HepG2 (cell line): ENCODE results near the gene THSD4. TPM values are rescaled to one million over a fixed set of nuclear protein-coding genes. Genes with fewer than 3 reads are reported as not detected.

Experiments used
- ATAC-seq: fragments of 200-7000 bp; cut with Tn5 transposase; 3 replicates; pipeline ENCODE4 v1.9.1; 2020; ENCODE audit warnings: mild to moderate bottlenecking, moderate library complexity
- BruUV-seq: library from RNA; stranded (reverse); fragments of 400-500 nt; replicated peaks from 2 replicates; lab custom pipeline; 2021; lab: Mats Ljungman, UMichigan
- CTCF ChIA-PET: fragments of 300-600 bp; formaldehyde crosslinking; extraction: SDS; loops from one replicate; lab custom pipeline; 2021; ENCODE audit warnings: low total read pairs, inconsistent platforms, low intra/inter-chr PET ratio; lab: Yijun Ruan, JAX
- POLR2A ChIA-PET: fragments of 350-600 bp; sonication (Branson Sonifier 250); formaldehyde crosslinking; loops from one replicate; lab custom pipeline; 2020; ENCODE audit warnings: antibody characterized with exemption, inconsistent platforms; lab: Yijun Ruan, JAX
- DNase-seq: peaks from one replicate; pipeline ENCODE4 v3.0.0-alpha.2; 2015; ENCODE audit warnings: low spot score
- FAIRE-seq: peaks from 3 replicates; lab custom pipeline; 2011; peaks lifted over from hg19 to GRCh38; lab: Jason Lieb, UNC
- H2AFZ ChIP-seq: one replicate; pipeline ENCODE4 v1.6.1; 2011; ENCODE audit warnings: low read length, inconsistent platforms
- H3K27ac ChIP-seq: fragments of 300-600 bp; 3 replicates; pipeline ENCODE4 v1.8.0; 2011; ENCODE audit warnings: mixed run types, mild to moderate bottlenecking, mixed read lengths, low read length, inconsistent platforms; ENCODE audit not compliant: insufficient read depth; ENCODE audit errors: extremely low read length
- H3K27me3 ChIP-seq, 2 experiments: fragments of 200-600 bp in 1 of 2; 2 replicates in 1 of 2; 3 replicates in 1 of 2; pipeline versions ENCODE4 v1.6.0 to v1.8.0; 2011; ENCODE audit warnings: low read length in 2 of 2, mild to moderate bottlenecking in 2 of 2, moderate library complexity in 2 of 2, inconsistent platforms in 1 of 2; ENCODE audit not compliant: insufficient read depth in 2 of 2, control insufficient read depth in 1 of 2
- H3K36me3 ChIP-seq, 2 experiments: fragments of 200-600 bp in 1 of 2; replicated peaks in 1 of 2; 2 replicates in 1 of 2; 3 replicates in 1 of 2; pipeline versions ENCODE4 v1.5.1 to v1.8.0; 2011; ENCODE audit warnings: low read length in 2 of 2, inconsistent platforms in 1 of 2; ENCODE audit not compliant: insufficient read depth in 2 of 2, control insufficient read depth in 1 of 2
- H3K4me1 ChIP-seq: 2 replicates; pipeline ENCODE4 v1.5.1; 2012; ENCODE audit warnings: low read length, inconsistent platforms; ENCODE audit not compliant: insufficient read depth
- H3K4me2 ChIP-seq: 2 replicates; pipeline ENCODE4 v1.6.0; 2011; ENCODE audit warnings: low read depth, low read length, inconsistent platforms
- H3K4me3 ChIP-seq, 3 experiments: fragments of 200-600 bp in 1 of 3; sonication (generic), shearing (Covaris generic) in 1 of 3; replicated peaks in 1 of 3; 2 replicates each; pipeline ENCODE4 v1.5.1; 2011 to 2016; ENCODE audit warnings: low read length in 3 of 3, inconsistent platforms in 2 of 3, low read depth in 2 of 3, mild to moderate bottlenecking in 2 of 3, control low read depth in 1 of 3, mixed read lengths in 1 of 3; ENCODE audit not compliant: insufficient read depth in 1 of 3
- H3K79me2 ChIP-seq: one replicate; pipeline ENCODE4 v1.6.1; 2011; ENCODE audit warnings: low read length, inconsistent platforms; ENCODE audit not compliant: insufficient read depth
- H3K9ac ChIP-seq: 2 replicates; pipeline ENCODE4 v1.6.0; 2011; ENCODE audit warnings: mild to moderate bottlenecking, low read depth, low read length, inconsistent platforms; ENCODE audit not compliant: insufficient read depth
- H3K9me3 ChIP-seq: 2 replicates; pipeline ENCODE4 v1.5.1; 2012; ENCODE audit warnings: mild to moderate bottlenecking, low read length
- H4K20me1 ChIP-seq: 2 replicates; pipeline ENCODE4 v1.6.0; 2011; ENCODE audit warnings: inconsistent platforms, mild to moderate bottlenecking, low read length, moderate library complexity; ENCODE audit not compliant: insufficient read depth
- HNRNPL ChIP-seq: fragments of 200-400 bp; formaldehyde crosslinking; IDR thresholded peaks from 2 replicates; pipeline ENCODE4 v1.6.1; 2017; ENCODE audit warnings: mild to moderate bottlenecking, low read depth, low read length
- MNT ChIP-seq: fragments of 450-650 bp; IDR thresholded peaks from 2 replicates; pipeline ENCODE4 v1.6.1; 2016
- RAD51 ChIP-seq: fragments of 450-650 bp; IDR thresholded peaks from 2 replicates; pipeline ENCODE4 v1.6.1; 2016; ENCODE audit warnings: borderline replicate concordance
- SATB2 ChIP-seq: sonication (generic); formaldehyde crosslinking; IDR thresholded peaks from 2 replicates; pipeline ENCODE4 v1.5.0; 2020; ENCODE audit warnings: missing genetic modification reagents
- ZNF646 ChIP-seq: sonication (generic); formaldehyde crosslinking; IDR thresholded peaks from 2 replicates; pipeline ENCODE4 v1.9.0; 2021; ENCODE audit warnings: mild to moderate bottlenecking, missing genetic modification reagents
- WGBS: methylation state at CpG from one replicate; pipeline ENCODE4 v1.1.6; 2017; ENCODE audit warnings: low lambda C conversion rate; 5-methylcytosine and 5-hydroxymethylcytosine counted together
- in situ Hi-C: cut with HindIII; loops from 2 replicates; pipeline ENCODE4 v1.10.0; 2017; ENCODE audit warnings: low pct_unique_long_range_greater_than_20kb; ENCODE audit not compliant: extremely low pct_ligation_motif_present
- intact Hi-C: fragments of 100-400 bp; cut with micrococcal nuclease; formaldehyde crosslinking; loops from one replicate; pipeline ENCODE4 v1.10.0; 2022; ENCODE audit not compliant: unreplicated experiment
- polyA plus RNA-seq, 8 experiments: library from polyadenylated mRNA; depleted of rRNA in 3 of 8; stranded (reverse) in 7 of 8; unstranded in 1 of 8; fragments of >200 nt; fragmentation: Illumina TruSeq in 4 of 8; extraction: Trizol in 4 of 8; gene quantifications; 2 replicates each; pipeline versions ENCODE4 v1.2.1 to v1.2.3, GENCODE V29; 2011 to 2016; ENCODE audit warnings: low read depth in 4 of 8, missing spikeins in 1 of 8, mixed read lengths in 1 of 8; ENCODE audit not compliant: insufficient read depth in 1 of 8
- total RNA-seq, 5 experiments: library from RNA; depleted of rRNA; stranded (reverse); fragments of >200 nt; fragmentation: Illumina TruSeq; extraction: Trizol; gene quantifications; 2 replicates each; pipeline ENCODE4 v1.2.3, GENCODE V29; 2016; ENCODE audit warnings: low read depth in 1 of 5

Gene THSD4
- total and polyA plus RNA-seq, 2 of the 13 experiments (the other 11 are each of a cell fraction or from before 2014, with no cell fraction given), result 0.07 to 0.21 TPM

GRCh38 chr15:71199384-71200351 lies 84.4 kb downstream of the THSD4 start:
- intact Hi-C loops, result no loop called here

More at GRCh38 chr15:71199384-71200351, 84.4 kb downstream of the THSD4 start:
- Histone ChIP-seq H3K4me2 (no peak overlapping the region), H3K79me2 (no peaks in the 10 kb centered on the region), H2AFZ (no peak overlapping the region), H3K27ac (no peak overlapping the region), H3K27me3 (no peaks in the 10 kb centered on the region), H3K4me1 (no peaks in the 10 kb centered on the region), H3K9ac (no peak overlapping the region), H3K36me3 (no peaks in the 10 kb centered on the region), H4K20me1 (no peaks in the 10 kb centered on the region), H3K9me3 (no peaks in the 10 kb centered on the region), H3K4me3 (no peak overlapping the region)
- CTCF ChIA-PET, result no interaction called here
- TF ChIP-seq RAD51 (0 out of 2 replicates have a peak, but pooled peaks have one; percentile 4), HNRNPL (peak; percentile 76), MNT (0 out of 2 replicates have a peak, but pooled peaks have one; percentile 8), ZNF646 (CRISPR knock-in tag) (peak; percentile 94), SATB2 (CRISPR knock-in tag) (no peak)
- DNase-seq (no peak), ATAC-seq (no peak; the same call in 2 of the 3 replicates), FAIRE-seq (peak; percentile 90)
- WGBS, result 47% methylated on average over 6 of the region's 6 CpGs
- POLR2A ChIA-PET, result no interaction called here
- in situ Hi-C loops, result no loop called here
- no TSS peak for BruUV-seq
